ENCODE data around the gene ELAC1. TPM values are rescaled to one million over a fixed set of nuclear protein-coding genes. Genes with fewer than 3 reads are reported as not detected.

Gene ELAC1
- total and polyA plus RNA-seq, 2 donors (not counting 1 experiment from before 2014, with no cell fraction given) = 7.3 to 8.2 TPM

- Histone ChIP-seq H3K36me3 (ENCODE audit: control insufficient read depth, insufficient read depth, low read length) (no peaks in the 10 kb centered on the region), H3K27ac (ENCODE audit: insufficient read depth, low read length) (peak overlapping the region; percentile 92), H3K4me3 (replicated peaks in 1 of 4; ENCODE audit: control extremely low read depth in 1 of 4, insufficient read depth in 1 of 4, low read depth in 3 of 4, low read length in 4 of 4) (peak overlapping the region; percentile 69 to 83 (median 76)), H3K79me2 (ENCODE audit: control insufficient read depth, insufficient read depth, low read length) (peaks cover 48% of the 10 kb centered on the region), H3K9ac (ENCODE audit: insufficient read depth, low read length) (peak overlapping the region; percentile 98), H3K27me3 (ENCODE audit: control insufficient read depth, insufficient read depth, low read length) (no peaks in the 10 kb centered on the region), H3K4me1 (ENCODE audit: control insufficient read depth, extremely low read depth, insufficient read depth, low read length) (peaks cover 2% of the 10 kb centered on the region), H3K4me2 (ENCODE audit: extremely low read depth, insufficient read depth, low read length) (peak overlapping the region; percentile 75), H4K20me1 (ENCODE audit: control insufficient read depth, extremely low read depth, insufficient read depth, low read length) (peaks cover 3% of the 10 kb centered on the region), H3K9me3 (ENCODE audit: control insufficient read depth, insufficient read depth, low read depth, low read length) (no peaks in the 10 kb centered on the region), H2AFZ (ENCODE audit: low read length) (peak overlapping the region; percentile 69)
- no peak for TF ChIP-seq EZH2 (IDR thresholded peaks at IDR 0.05; ENCODE audit: low read length, missing control alignments)
- TF ChIP-seq CTCF (conservative IDR thresholded peaks at IDR 0.05 in 1 of 2, IDR thresholded peaks at IDR 0.05 in 1 of 2; ENCODE audit: low read depth in 1 of 2, low read length in 2 of 2) = no peak
- no peak for DNase-seq (ENCODE audit: low read depth in 2 of 2)
Observed at GRCh38 chr18:51029378-51029693, 61.5 kb downstream of the ELAC1 start.

- Histone ChIP-seq H3K27me3 (ENCODE audit: control insufficient read depth, insufficient read depth, low read length) (no peaks in the 10 kb centered on the region), H3K9me3 (ENCODE audit: control insufficient read depth, insufficient read depth, low read depth, low read length) (no peaks in the 10 kb centered on the region), H3K9ac (ENCODE audit: insufficient read depth, low read length) (peak within 1 kb of the TSS; percentile 98), H3K27ac (ENCODE audit: insufficient read depth, low read length) (peak within 1 kb of the TSS; percentile 92), H2AFZ (ENCODE audit: low read length) (peak within 1 kb of the TSS; percentile 69), H3K79me2 (ENCODE audit: control insufficient read depth, insufficient read depth, low read length) (peaks cover 54% of the 10 kb centered on the region), H4K20me1 (ENCODE audit: control insufficient read depth, extremely low read depth, insufficient read depth, low read length) (peaks cover 3% of the 10 kb centered on the region), H3K4me2 (ENCODE audit: extremely low read depth, insufficient read depth, low read length) (peak within 1 kb of the TSS; percentile 75), H3K4me3 (replicated peaks in 1 of 4; ENCODE audit: control extremely low read depth in 1 of 4, insufficient read depth in 1 of 4, low read depth in 3 of 4, low read length in 4 of 4) (peak within 1 kb of the TSS; percentile 69 to 83 (median 76)), H3K4me1 (ENCODE audit: control insufficient read depth, extremely low read depth, insufficient read depth, low read length) (peaks cover 2% of the 10 kb centered on the region), H3K36me3 (ENCODE audit: control insufficient read depth, insufficient read depth, low read length) (no peaks in the 10 kb centered on the region)
- no peak for TF ChIP-seq CTCF (conservative IDR thresholded peaks at IDR 0.05 in 1 of 2, IDR thresholded peaks at IDR 0.05 in 1 of 2; ENCODE audit: low read depth in 1 of 2, low read length in 2 of 2)
- no peak for TF ChIP-seq EZH2 (IDR thresholded peaks at IDR 0.05; ENCODE audit: low read length, missing control alignments)
- peak; percentile 91 to 97 for DNase-seq (ENCODE audit: low read depth in 2 of 2)
Observed at GRCh38 chr18:51029694-51030536, 62.1 kb downstream of the ELAC1 start, which contains the start of gene SMAD4. SMAD4 (plus strand) TSS chr18:51030213; CDS start chr18:51047047, 16,834 bp downstream.

GRCh38 chr18:51030537-51031258 is 62.9 kb downstream of the ELAC1 start:
- peak overlapping the region; percentile 98 for H3K9ac ChIP-seq (ENCODE audit: insufficient read depth, low read length)
- peaks cover 2% of the 10 kb centered on the region for H3K4me1 ChIP-seq (ENCODE audit: control insufficient read depth, extremely low read depth, insufficient read depth, low read length)
- H3K36me3 ChIP-seq (ENCODE audit: control insufficient read depth, insufficient read depth, low read length) = no peaks in the 10 kb centered on the region
- no peak overlapping the region for H2AFZ ChIP-seq (ENCODE audit: low read length)
- H4K20me1 ChIP-seq (ENCODE audit: control insufficient read depth, extremely low read depth, insufficient read depth, low read length) = peaks cover 3% of the 10 kb centered on the region
- H3K79me2 ChIP-seq (ENCODE audit: control insufficient read depth, insufficient read depth, low read length) = peaks cover 61% of the 10 kb centered on the region
- H3K27ac ChIP-seq (ENCODE audit: insufficient read depth, low read length) = peak overlapping the region; percentile 92
- peak overlapping the region; percentile 56 to 83 (median 76) for H3K4me3 ChIP-seq (replicated peaks in 1 of 4; ENCODE audit: control extremely low read depth in 1 of 4, insufficient read depth in 1 of 4, low read depth in 3 of 4, low read length in 4 of 4)
- no peak for TF ChIP-seq CTCF (conservative IDR thresholded peaks at IDR 0.05 in 1 of 2, IDR thresholded peaks at IDR 0.05 in 1 of 2; ENCODE audit: low read depth in 1 of 2, low read length in 2 of 2)
- TF ChIP-seq EZH2 (IDR thresholded peaks at IDR 0.05; ENCODE audit: low read length, missing control alignments) = no peak
- peak overlapping the region; percentile 64 for H3K4me2 ChIP-seq (ENCODE audit: extremely low read depth, insufficient read depth, low read length)
- no peaks in the 10 kb centered on the region for H3K27me3 ChIP-seq (ENCODE audit: control insufficient read depth, insufficient read depth, low read length)
- DNase-seq (ENCODE audit: low read depth in 2 of 2) = peak; percentile 44 to 58
- H3K9me3 ChIP-seq (ENCODE audit: control insufficient read depth, insufficient read depth, low read depth, low read length) = no peaks in the 10 kb centered on the region

Data from fibroblast of lung (primary cell).